HepG2 (cell line): ENCODE data around the gene METTL22. TPM values are rescaled to one million over a fixed set of nuclear protein-coding genes. Genes with fewer than 3 reads are reported as not detected.

Experiments used
- AFF4 ChIP-seq: sonication (generic); formaldehyde crosslinking; IDR thresholded peaks from 2 replicates; pipeline ENCODE4 v1.4.0; 2020; ENCODE audit warnings: missing genetic modification reagents
- CBX1 ChIP-seq: IDR thresholded peaks from one replicate; pipeline ENCODE4 v1.6.1; 2016; ENCODE audit warnings: antibody characterized with exemption, low read depth
- FOXK2 ChIP-seq: fragments of 450-650 bp; IDR thresholded peaks from 2 replicates; pipeline ENCODE4 v1.6.1; 2016
- HMGXB3 ChIP-seq: sonication (generic); formaldehyde crosslinking; IDR thresholded peaks from 2 replicates; pipeline ENCODE4 v1.4.0; 2020; ENCODE audit warnings: missing genetic modification reagents, borderline replicate concordance
- HNF4A ChIP-seq: sonication (generic); formaldehyde crosslinking; IDR thresholded peaks from 2 replicates; pipeline ENCODE4 v1.4.0; 2020; ENCODE audit warnings: missing genetic modification reagents
- RXRB ChIP-seq: IDR thresholded peaks from 2 replicates; pipeline ENCODE4 v1.6.1; 2016; ENCODE audit warnings: borderline replicate concordance, missing genetic modification reagents, missing compliant biosample characterization
- SRY ChIP-seq: sonication (generic); formaldehyde crosslinking; IDR thresholded peaks from 2 replicates; pipeline ENCODE4 v1.8.0; 2022; ENCODE audit warnings: mild to moderate bottlenecking, missing genetic modification reagents
- U2AF2 ChIP-seq: fragments of 200-400 bp; formaldehyde crosslinking; IDR thresholded peaks from 2 replicates; pipeline ENCODE4 v1.6.1; 2017; ENCODE audit warnings: low read depth, mild to moderate bottlenecking, low read length
- ZBTB3 ChIP-seq: sonication (generic); formaldehyde crosslinking; IDR thresholded peaks from 2 replicates; pipeline ENCODE4 v1.4.0; 2020; ENCODE audit warnings: low read depth, mild to moderate bottlenecking, moderate library complexity, missing genetic modification reagents, borderline replicate concordance
- ZFP82 ChIP-seq: sonication (generic); formaldehyde crosslinking; IDR thresholded peaks from 2 replicates; pipeline ENCODE4 v1.5.1; 2020; ENCODE audit warnings: mild to moderate bottlenecking, missing genetic modification reagents, borderline replicate concordance
- ZIK1 ChIP-seq: sonication (generic); formaldehyde crosslinking; IDR thresholded peaks from 2 replicates; pipeline ENCODE4 v1.5.0; 2020; ENCODE audit warnings: mild to moderate bottlenecking, low read depth, missing genetic modification reagents, borderline replicate concordance
- ZNF207 ChIP-seq: fragments of 450-650 bp; IDR thresholded peaks from 2 replicates; pipeline ENCODE4 v1.6.1; 2016; ENCODE audit warnings: antibody characterized with exemption, borderline replicate concordance
- ZNF362 ChIP-seq: sonication (generic); formaldehyde crosslinking; IDR thresholded peaks from 2 replicates; pipeline ENCODE4 v1.4.0; 2020; ENCODE audit warnings: missing genetic modification reagents, mild to moderate bottlenecking, borderline replicate concordance
- ZSCAN25 ChIP-seq: sonication (generic); formaldehyde crosslinking; IDR thresholded peaks from 2 replicates; pipeline ENCODE4 v1.8.0; 2022; ENCODE audit warnings: mild to moderate bottlenecking, missing genetic modification reagents
- polyA plus RNA-seq, 8 experiments: library from polyadenylated mRNA; depleted of rRNA in 3 of 8; stranded (reverse) in 7 of 8; unstranded in 1 of 8; fragments of >200 nt; fragmentation: Illumina TruSeq in 4 of 8; extraction: Trizol in 4 of 8; gene quantifications; 2 replicates each; pipeline versions ENCODE4 v1.2.1 to v1.2.3, GENCODE V29; 2011 to 2016; ENCODE audit warnings: low read depth in 4 of 8, missing spikeins in 1 of 8, mixed read lengths in 1 of 8; ENCODE audit not compliant: insufficient read depth in 1 of 8
- total RNA-seq, 5 experiments: library from RNA; depleted of rRNA; stranded (reverse); fragments of >200 nt; fragmentation: Illumina TruSeq; extraction: Trizol; gene quantifications; 2 replicates each; pipeline ENCODE4 v1.2.3, GENCODE V29; 2016; ENCODE audit warnings: low read depth in 1 of 5
- TF ChIP-seq, protein P1 (sequence below): sonication (generic); formaldehyde crosslinking; conservative IDR thresholded peaks from 2 replicates; pipeline ENCODE4 v1.8.0; 2022; ENCODE audit warnings: missing genetic modification reagents
- TF ChIP-seq, protein P2 (sequence below): sonication (generic); formaldehyde crosslinking; IDR thresholded peaks from 2 replicates; pipeline ENCODE4 v1.5.1; 2020; ENCODE audit warnings: missing genetic modification reagents, mild to moderate bottlenecking, borderline replicate concordance

Gene METTL22
- total and polyA plus RNA-seq, 2 of the 13 experiments (the other 11 are each of a cell fraction or from before 2014, with no cell fraction given) = 36.2 to 94.8 TPM

DNA sequence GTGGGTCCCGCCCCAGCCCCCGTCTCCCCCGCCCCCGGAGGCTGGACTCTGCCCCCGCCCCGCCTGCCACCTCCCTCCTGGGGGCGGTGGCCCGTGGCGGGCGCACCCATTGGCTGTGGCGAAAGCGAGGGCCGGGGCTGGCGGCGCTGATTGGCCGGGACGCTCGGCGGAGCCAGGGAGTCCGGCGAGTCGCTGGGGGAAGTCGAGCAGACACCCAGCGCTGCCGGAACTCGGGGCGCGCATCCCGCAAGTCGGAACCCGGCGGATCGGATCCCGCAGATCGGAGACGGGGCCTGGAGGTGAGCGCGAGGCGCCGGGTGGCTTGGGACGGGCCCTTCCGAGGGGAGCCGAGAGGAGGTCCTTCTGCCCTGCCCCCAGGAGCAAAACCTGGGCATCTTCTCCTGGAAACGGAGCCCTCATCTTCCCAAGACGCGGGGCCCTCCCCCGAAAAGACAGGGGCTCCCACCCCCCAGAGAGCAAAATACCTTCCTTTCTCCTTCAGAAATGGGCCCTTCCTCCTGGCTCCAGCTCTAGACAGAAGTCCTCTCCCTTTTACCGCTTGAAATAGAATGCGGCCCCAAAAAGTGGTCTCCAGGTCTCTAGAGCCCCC, 53.0 kb downstream of the METTL22 start, which contains the start of gene ABAT (continued):
- TF ChIP-seq ZNF207 (no peak), FOXK2 (no peak), ZFP82 (no peak), U2AF2 (no peak), ZNF362 (CRISPR knock-in tag) (no peak; the same call in 1 of the 2 replicates), SRY (CRISPR knock-in tag) (peak; percentile 47; the same call in 1 of the 2 replicates), ZBTB3 (CRISPR knock-in tag) (no peak), ZSCAN25 (CRISPR knock-in tag) (peak; percentile 48; the same call in 1 of the 2 replicates), AFF4 (peak; percentile 56; the same call in 1 of the 2 replicates), HNF4A (peak; percentile 88), HMGXB3 (CRISPR knock-in tag) (no peak), CBX1 (no peak), ZIK1 (CRISPR knock-in tag) (no peak), RXRB (CRISPR knock-in tag) (peak; percentile 46; the same call in 1 of the 2 replicates)
- TF ChIP-seq, protein P1, sequence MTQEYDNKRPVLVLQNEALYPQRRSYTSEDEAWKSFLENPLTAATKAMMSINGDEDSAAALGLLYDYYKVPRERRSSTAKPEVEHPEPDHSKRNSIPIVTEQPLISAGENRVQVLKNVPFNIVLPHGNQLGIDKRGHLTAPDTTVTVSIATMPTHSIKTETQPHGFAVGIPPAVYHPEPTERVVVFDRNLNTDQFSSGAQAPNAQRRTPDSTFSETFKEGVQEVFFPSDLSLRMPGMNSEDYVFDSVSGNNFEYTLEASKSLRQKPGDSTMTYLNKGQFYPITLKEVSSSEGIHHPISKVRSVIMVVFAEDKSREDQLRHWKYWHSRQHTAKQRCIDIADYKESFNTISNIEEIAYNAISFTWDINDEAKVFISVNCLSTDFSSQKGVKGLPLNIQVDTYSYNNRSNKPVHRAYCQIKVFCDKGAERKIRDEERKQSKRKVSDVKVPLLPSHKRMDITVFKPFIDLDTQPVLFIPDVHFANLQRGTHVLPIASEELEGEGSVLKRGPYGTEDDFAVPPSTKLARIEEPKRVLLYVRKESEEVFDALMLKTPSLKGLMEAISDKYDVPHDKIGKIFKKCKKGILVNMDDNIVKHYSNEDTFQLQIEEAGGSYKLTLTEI (CRISPR knock-in tag) = no peak
- TF ChIP-seq, protein P2, sequence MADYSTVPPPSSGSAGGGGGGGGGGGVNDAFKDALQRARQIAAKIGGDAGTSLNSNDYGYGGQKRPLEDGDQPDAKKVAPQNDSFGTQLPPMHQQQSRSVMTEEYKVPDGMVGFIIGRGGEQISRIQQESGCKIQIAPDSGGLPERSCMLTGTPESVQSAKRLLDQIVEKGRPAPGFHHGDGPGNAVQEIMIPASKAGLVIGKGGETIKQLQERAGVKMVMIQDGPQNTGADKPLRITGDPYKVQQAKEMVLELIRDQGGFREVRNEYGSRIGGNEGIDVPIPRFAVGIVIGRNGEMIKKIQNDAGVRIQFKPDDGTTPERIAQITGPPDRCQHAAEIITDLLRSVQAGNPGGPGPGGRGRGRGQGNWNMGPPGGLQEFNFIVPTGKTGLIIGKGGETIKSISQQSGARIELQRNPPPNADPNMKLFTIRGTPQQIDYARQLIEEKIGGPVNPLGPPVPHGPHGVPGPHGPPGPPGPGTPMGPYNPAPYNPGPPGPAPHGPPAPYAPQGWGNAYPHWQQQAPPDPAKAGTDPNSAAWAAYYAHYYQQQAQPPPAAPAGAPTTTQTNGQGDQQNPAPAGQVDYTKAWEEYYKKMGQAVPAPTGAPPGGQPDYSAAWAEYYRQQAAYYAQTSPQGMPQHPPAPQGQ (CRISPR knock-in tag) = no peak
